Measurements from ENCODE around the gene RTL3.

The RTL3 gene

GRCh38 chrX:78614264-78614663 lies 44.9 kb downstream of the RTL3 start:
- no peak for DNase-seq

All from NCI-H2081 treated with DMSO at 0.1 percent for 48 hours (cell line).